Astrocyte of the spinal cord (primary cell): ENCODE results near the gene ADAMTSL1.

Source experiments
- DNase-seq: peaks from one replicate; pipeline ENCODE4 v3.0.0; 2011; ENCODE audit warnings: low read depth, low spot score
- H3K4me3 ChIP-seq: 2 replicates; pipeline ENCODE4 v1.5.1; 2011; ENCODE audit warnings: low read depth, mild to moderate bottlenecking, low read length, moderate library complexity
- CTCF ChIP-seq: IDR thresholded peaks from 2 replicates; pipeline ENCODE4 v1.5.1; 2012; ENCODE audit warnings: low read depth, mild to moderate bottlenecking, low read length, inconsistent platforms
- in situ Hi-C: cut with HindIII; loops from 2 replicates; pipeline ENCODE4 v1.10.0; 2017; ENCODE audit warnings: low sequenced_read_pairs

Gene ADAMTSL1

DNA sequence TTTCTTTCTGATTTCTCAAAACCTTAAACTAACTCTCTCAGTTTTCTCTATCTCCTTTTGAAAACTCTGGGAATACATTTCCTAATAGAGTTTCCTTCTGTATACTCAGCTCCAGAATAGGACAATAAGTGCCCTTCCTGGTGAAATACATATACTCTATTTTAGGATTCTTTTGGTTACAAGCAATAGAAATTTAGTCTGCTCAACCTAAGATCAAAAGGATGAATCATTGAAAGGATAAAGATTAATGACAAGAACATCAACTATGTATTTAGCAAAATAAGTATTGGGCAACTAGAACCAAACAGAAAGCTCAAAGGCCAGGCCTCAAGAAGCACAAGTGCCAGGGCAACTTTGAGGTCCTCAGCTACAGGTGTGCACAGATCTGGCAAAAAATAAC lies 127.1 kb downstream of the ADAMTSL1 start:
- DNase-seq = no peak
- in situ Hi-C loops = no loop called here
- TF ChIP-seq CTCF = no peak
- H3K4me3 ChIP-seq = no peak overlapping the region

DNA sequence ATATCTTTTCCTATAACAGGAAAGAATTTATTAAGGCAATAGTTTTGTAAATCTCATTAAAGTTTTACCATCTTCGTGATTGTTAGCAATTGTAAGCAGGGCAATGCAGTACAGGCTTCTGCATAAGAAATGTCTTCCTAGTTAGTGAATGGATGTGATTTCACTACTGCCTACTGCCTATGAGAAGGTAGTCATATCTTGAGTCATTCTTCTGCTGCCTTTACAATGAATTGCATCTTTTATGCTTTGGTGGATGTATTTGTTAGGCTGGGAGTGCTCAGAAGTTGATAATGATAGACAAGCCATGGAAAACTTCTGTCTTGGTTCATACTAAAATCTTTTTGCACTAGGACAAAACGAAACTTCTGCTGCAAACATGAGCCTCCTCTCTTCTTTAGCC lies 128.0 kb downstream of the ADAMTSL1 start:
- no peak overlapping the region for H3K4me3 ChIP-seq
- no peak for TF ChIP-seq CTCF
- in situ Hi-C loops = no loop called here
- DNase-seq = peak; percentile 20

DNA sequence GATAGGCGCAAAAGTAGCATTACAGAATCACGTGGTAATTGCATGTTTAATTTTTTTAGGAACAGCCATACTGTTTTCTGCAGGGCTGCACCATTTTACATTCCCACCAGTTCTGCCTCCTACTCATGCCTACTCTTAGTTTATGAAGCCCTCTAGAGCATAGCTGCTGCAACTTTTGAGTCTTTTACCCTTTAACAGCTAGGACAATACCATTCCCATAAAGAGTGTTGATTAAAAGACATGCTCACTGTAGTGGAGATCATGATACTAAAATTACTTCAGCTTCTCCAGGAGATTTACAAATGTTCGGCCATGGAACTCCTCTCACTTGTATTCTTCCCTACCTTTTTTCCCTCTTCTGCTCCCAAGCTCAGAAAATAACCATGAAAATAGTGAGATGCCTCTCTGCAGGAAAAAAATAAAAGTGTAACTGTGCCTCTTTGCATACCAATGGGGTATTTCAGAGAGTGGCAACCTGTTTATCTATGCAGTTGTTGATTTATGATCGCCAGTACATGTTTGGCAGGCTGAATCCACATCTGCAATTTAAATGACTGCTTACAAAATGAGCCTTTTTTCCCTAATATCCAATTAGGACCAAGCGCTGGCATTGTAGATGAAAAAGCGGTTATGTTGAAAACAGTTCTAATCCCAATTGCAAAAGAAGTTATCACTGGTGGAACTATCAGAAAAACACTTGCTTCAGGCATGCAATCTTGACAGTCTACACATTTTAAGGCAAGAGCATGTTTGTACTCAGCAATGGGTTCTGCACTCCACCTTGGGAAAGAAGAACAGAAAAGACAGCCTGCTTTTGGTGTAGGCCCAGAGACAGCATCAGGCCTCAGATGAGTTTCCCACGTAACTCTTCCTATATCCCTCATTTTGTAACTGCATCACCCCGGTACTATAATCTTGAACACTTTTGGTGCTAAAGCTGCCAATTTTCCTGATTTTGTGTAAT lies 131.1 kb downstream of the ADAMTSL1 start:
- H3K4me3 ChIP-seq = no peak overlapping the region
- in situ Hi-C loops = no loop called here
- TF ChIP-seq CTCF = no peak
- no peak for DNase-seq

DNA sequence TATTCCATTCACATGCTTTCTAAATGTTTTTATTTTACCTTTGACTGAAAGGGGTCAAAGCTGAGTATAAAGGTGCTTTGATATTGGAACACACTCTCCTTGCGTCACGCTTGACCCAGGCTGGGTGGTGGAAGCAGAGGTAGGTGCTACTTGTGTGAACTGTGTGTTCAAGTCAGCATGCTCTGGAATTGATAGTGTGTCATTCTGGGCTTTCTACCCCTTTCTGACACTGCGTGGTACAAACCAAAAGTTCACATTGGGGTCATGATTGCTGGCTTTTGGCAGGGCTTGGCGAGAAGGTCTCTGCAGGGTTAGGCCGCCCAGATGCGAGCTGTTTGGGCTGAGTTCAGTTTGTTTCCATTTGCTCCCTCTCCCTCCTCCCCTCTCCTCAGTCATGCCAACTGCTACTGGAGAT lies 131.8 kb downstream of the ADAMTSL1 start:
- peak; percentile 55 for DNase-seq
- TF ChIP-seq CTCF = no peak
- H3K4me3 ChIP-seq = no peak overlapping the region
- in situ Hi-C loops = no loop called here

DNA sequence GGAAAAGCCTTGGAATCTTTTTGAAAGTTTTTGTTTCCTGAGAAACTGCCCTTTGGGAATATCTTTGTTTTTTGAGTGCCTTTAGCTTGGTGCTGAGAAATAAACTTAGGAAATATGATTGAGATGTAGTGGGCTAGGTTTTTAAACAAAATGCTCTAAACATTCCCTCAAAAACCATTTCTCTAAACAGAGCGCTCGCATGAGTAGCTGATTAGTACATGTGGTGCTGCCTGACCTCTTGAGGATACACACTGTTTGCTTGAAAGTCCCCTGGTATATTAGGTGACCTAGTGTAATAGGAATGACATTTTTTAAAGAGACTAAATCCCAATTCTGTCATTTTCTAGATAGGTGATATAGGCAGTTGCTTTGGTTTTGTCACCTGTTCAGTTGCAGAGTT lies 132.3 kb downstream of the ADAMTSL1 start:
- TF ChIP-seq CTCF = no peak
- in situ Hi-C loops = no loop called here
- H3K4me3 ChIP-seq = no peak overlapping the region
- peak; percentile 44 for DNase-seq

- DNase-seq = peak; percentile 75
- in situ Hi-C loops = no loop called here
- TF ChIP-seq CTCF = no peak
- H3K4me3 ChIP-seq = no peak overlapping the region
Observed at GRCh38 chr9:18606846-18607245, 132.9 kb downstream of the ADAMTSL1 start.
